ENCODE results near the gene INTS7. TPM values are rescaled to one million over a fixed set of nuclear protein-coding genes. Genes with fewer than 3 reads are reported as not detected.

INTS7 gene
- total and polyA plus RNA-seq, 9 of the 15 experiments (the other 6 are each of a cell fraction or from before 2014, with no cell fraction given) = 27.3 to 68.4 (median 40.4) TPM

DNA sequence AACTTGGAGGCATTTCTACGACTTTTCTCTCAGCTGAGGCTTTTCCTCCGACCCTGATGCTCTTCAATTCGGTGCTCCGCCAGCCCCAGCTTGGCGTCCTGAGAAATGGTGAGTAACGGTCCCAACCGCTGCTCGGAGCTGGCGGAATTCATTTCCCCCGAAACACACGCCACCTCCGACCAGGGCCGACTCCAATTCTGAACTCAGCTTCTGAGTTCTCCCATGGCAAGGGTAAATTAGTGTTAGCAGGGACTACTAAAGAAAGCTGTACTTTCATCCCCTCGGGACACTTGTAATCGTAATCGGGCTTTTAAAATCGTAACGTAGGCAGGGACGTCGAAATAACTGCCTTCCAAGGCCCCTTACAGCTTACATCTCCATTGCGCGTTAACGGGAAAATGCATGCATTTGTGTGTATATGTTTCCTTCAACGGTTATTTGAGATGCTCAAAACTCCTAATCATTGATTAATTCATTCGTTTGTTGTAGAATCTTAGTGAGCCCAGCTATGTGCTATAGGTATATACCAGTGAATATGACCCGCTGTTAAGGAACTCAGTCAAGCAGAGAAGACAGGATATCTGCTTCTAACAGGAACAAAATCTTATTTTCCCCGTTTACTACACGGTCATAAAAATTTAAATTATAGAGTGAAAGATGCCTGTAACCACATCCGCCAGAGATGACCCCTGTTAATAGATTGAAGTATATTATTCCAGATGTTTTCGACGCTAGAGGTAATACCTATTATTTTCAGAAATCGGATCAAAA is 663 bp upstream of the INTS7 start (continued):
- no peak for TF ChIP-seq CREB1 (IDR thresholded peaks at IDR 0.05)
- peak; percentile 52; the same call in 1 of the 2 replicates for TF ChIP-seq CREB1 (CRISPR knock-in tag; IDR thresholded peaks at IDR 0.05)
- TF ChIP-seq NFE2 (IDR thresholded peaks at IDR 0.05; ENCODE audit: low read depth) = peak; percentile 1; the same call in 1 of the 2 replicates
- peak in 1 of 2 experiments; percentile 60; a peak in 2 of 4 replicates for TF ChIP-seq HDAC1 (IDR thresholded peaks at IDR 0.05)
- 0 out of 2 replicates have a peak, but pooled peaks have one; percentile 65 for TF ChIP-seq ZBED1 (IDR thresholded peaks at IDR 0.05)
- peak; percentile 94 for TF ChIP-seq ZZZ3 (IDR thresholded peaks at IDR 0.05)
- TF ChIP-seq ZNF436 (CRISPR knock-in tag; IDR thresholded peaks at IDR 0.05) = no peak
- TF ChIP-seq ZNF696 (CRISPR knock-in tag; conservative IDR thresholded peaks at IDR 0.05) = no peak
- TF ChIP-seq RBBP5 (IDR thresholded peaks at IDR 0.05; ENCODE audit: borderline replicate concordance, insufficient read depth, low read length, poor library complexity, severe bottlenecking) = peak; percentile 92
- no peak for TF ChIP-seq RBM34 (IDR thresholded peaks at IDR 0.05; ENCODE audit: borderline replicate concordance, insufficient read depth, low read length)
- no peak for TF ChIP-seq TSC22D4 (tag; IDR thresholded peaks at IDR 0.05)
- TF ChIP-seq, protein P1, sequence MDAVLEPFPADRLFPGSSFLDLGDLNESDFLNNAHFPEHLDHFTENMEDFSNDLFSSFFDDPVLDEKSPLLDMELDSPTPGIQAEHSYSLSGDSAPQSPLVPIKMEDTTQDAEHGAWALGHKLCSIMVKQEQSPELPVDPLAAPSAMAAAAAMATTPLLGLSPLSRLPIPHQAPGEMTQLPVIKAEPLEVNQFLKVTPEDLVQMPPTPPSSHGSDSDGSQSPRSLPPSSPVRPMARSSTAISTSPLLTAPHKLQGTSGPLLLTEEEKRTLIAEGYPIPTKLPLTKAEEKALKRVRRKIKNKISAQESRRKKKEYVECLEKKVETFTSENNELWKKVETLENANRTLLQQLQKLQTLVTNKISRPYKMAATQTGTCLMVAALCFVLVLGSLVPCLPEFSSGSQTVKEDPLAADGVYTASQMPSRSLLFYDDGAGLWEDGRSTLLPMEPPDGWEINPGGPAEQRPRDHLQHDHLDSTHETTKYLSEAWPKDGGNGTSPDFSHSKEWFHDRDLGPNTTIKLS (IDR thresholded peaks at IDR 0.05; ENCODE audit: borderline replicate concordance, low read depth) = 0 out of 2 replicates have a peak, but pooled peaks have one; percentile 1
- TF ChIP-seq SMARCE1 (IDR thresholded peaks at IDR 0.05) = peak; percentile 26; the same call in 1 of the 2 replicates
- TF ChIP-seq THAP12 (CRISPR knock-in tag; IDR thresholded peaks at IDR 0.05) = 0 out of 2 replicates have a peak, but pooled peaks have one; percentile 54
- TF ChIP-seq MYBL2 (IDR thresholded peaks at IDR 0.05; ENCODE audit: low read depth) = peak; percentile 95
- no peak for TF ChIP-seq MYBL2 (CRISPR knock-in tag; IDR thresholded peaks at IDR 0.05; ENCODE audit: borderline replicate concordance)
- TF ChIP-seq BRD4 (IDR thresholded peaks at IDR 0.05) = peak; percentile 57; the same call in 1 of the 2 replicates
- TF ChIP-seq FUS (optimal IDR thresholded peaks at IDR 0.05; ENCODE audit: low read depth, low read length) = no peak
- 0 out of 2 replicates have a peak, but pooled peaks have one; percentile 27 for TF ChIP-seq SOX6 (IDR thresholded peaks at IDR 0.05)
- TF ChIP-seq, protein P2, sequence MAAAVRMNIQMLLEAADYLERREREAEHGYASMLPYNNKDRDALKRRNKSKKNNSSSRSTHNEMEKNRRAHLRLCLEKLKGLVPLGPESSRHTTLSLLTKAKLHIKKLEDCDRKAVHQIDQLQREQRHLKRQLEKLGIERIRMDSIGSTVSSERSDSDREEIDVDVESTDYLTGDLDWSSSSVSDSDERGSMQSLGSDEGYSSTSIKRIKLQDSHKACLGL (CRISPR knock-in tag; IDR thresholded peaks at IDR 0.05; ENCODE audit: borderline replicate concordance, poor library complexity, severe bottlenecking) = peak; percentile 5
- TF ChIP-seq NR2F6 (CRISPR knock-in tag; IDR thresholded peaks at IDR 0.05) = 0 out of 2 replicates have a peak, but pooled peaks have one; percentile 41
- no peak for TF ChIP-seq JUN (IDR thresholded peaks at IDR 0.05; ENCODE audit: borderline replicate concordance, low read depth, low read length)
- TF ChIP-seq JUN (CRISPR knock-in tag; IDR thresholded peaks at IDR 0.05; ENCODE audit: borderline replicate concordance) = 0 out of 2 replicates have a peak, but pooled peaks have one; percentile 43
- no peak for TF ChIP-seq RBM39 (optimal IDR thresholded peaks at IDR 0.05; ENCODE audit: low read depth, low read length)
- peak; percentile 72 for TF ChIP-seq KDM5B (IDR thresholded peaks at IDR 0.05; ENCODE audit: insufficient replicate concordance, low read depth, low read length)

Data from K562 (cell line).